Fibroblast of skin of abdomen (primary cell): ENCODE results near the gene PAIP2.
A peak's percentile ranks its signal among the peaks of the same experiment; 100 is the strongest.
"Not testable (repeated sequence)": the region's sequence is repeated elsewhere in the genome, so short reads cannot be mapped to it uniquely, and the experiment has no call there.

ENCODE experiments used
- DNase-seq: peaks from one replicate; pipeline ENCODE4 v3.0.0-alpha.2; 2013

The PAIP2 gene

DNA sequence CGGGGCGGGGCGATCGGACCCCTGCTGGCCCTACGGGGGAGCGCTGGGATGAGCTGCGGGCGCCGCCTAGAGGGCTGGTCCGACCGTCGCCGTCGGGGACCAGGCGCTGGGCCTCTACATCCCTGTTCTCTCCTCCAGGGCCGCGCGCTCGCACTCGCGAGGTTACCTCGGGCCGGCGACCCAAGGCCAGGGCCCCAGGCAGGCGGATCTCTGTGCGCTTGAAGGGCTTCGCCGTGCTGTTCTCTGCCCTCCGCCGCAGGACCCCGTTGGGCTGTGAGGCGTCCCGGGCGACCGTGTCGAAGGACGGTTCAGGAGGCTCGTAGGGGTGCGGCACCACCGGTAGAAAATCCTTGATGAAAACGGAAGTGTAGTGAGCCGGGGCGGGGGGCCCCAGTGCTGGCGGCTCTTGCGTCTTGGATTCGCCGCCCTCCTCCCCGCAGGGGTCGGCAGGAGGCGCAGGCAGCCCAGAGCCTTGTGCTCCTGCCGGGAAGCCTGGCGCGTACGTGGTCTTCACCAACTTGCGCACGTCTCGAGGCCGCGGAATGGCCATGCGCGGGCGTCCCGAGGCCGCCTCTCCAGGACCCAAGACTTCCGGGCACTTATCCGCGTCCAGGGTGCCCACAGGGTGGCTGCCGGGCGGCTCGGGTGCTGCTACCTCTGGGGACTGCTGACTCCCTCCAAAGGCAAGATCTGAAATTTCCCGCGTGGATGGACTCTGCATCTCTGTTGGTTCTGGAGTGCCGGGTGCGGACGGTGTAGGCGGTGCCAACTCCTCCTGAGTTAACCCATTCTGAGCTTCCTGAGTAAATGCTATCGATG, 51.2 kb downstream of the PAIP2 start:
- DNase-seq, result peak; percentile 54

DNA sequence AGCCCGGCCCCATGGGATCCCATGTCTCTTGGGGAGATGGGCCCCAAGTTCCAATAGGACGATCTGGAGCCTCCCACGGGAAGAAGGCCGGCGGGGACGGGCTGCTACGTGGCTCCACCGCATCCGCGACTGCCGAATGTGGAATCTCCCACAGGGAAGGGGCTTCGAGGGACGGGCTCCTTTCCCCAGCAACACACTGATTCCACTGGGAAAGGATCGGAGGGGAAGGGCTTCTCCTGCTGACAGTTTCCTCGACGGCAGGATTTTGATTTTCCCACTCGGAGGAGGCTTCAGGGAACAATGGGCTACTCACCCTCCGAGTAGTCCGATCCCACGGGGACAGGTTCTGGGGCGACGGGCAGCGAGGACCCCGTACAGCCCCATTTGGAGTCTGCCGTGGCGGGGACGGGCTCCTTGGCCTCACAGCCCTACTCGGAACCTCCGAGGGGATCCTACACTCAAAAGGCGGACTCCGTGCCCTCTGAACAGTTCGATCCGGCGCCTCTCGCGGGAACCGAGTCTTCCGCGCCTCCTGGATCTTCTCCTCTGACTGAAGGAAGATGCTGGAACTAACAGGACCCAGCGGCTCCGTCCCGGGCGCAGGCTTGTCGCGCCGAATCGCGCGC, 52.0 kb downstream of the PAIP2 start:
- no peak for DNase-seq

DNA sequence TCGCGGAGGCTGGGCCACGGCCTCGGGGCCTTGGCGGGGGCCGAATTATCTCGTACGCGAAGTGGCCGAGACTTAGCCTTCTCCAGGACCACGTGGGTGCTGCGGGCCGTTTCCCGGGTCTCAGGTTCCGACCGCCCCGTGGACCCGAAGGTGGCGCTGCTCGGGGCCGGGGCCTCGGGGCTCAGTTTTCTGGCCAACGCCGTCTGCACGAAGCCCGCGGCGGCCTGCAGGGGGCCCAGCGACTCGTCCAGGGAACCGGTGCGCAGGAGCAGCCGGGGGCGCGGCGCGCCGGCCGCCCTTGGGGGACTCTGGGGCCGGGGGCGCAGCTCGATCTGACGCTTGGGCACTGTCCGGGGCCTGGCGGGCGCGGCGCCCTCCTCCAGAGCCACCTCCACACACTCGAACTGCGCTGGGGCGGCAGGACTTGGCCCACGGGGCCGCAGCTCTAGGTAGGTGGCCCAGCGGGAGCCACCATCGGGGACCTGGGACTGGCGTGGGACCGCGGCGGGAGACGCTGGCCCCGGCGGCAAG, 52.5 kb downstream of the PAIP2 start:
- peak; percentile 30 for DNase-seq

DNA sequence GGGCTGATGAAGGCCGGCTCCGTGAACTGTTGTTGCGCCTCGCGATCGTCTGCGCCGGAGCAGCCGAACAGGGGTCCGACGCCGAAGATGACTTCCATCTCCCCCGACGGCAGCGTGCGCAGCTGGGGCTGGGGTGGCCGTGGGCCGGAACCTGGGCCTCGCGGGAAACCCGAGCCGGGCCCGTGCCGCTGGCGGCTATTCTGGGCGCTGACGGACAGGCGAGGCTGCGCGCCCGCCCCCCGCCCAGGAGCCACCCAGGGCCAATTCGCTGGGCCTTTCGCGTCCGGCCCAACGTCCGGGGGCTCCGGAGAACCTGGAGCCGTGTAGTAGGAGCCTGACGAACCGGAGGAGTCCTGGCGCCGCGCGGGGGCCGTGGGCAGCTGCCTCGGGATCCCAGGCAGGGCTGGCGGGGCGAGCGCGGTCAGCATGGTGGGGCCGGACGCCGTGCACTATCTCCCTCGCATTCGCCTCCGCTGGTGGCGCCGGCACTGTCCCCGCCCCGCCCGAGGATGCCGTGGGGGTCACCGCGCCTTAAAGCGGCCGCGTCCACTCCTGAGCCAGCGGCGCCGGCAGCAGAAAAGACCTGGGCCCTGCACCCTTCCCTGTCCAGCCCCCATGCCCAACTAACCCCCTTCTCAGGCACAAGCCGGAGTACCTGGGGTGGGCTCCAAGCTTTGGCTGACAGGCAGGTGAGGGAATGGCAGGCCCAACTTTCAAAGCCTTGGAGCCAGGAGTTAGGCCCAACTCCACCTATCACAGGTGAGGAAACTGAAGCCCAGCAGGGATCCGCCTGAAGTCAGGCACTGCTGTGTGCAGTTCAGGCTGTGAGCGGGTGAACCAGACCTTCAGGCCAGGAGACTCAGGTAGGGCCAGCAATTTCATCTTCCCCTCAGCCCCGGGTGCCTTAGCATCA, 53.3 kb downstream of the PAIP2 start, which contains the start of gene PROB1:
Gene PROB1 (minus strand): TSS at position 451 of the 913 bp plus-strand sequence. CDS start 23 bp downstream, at position 428.
- no peak for DNase-seq

DNA sequence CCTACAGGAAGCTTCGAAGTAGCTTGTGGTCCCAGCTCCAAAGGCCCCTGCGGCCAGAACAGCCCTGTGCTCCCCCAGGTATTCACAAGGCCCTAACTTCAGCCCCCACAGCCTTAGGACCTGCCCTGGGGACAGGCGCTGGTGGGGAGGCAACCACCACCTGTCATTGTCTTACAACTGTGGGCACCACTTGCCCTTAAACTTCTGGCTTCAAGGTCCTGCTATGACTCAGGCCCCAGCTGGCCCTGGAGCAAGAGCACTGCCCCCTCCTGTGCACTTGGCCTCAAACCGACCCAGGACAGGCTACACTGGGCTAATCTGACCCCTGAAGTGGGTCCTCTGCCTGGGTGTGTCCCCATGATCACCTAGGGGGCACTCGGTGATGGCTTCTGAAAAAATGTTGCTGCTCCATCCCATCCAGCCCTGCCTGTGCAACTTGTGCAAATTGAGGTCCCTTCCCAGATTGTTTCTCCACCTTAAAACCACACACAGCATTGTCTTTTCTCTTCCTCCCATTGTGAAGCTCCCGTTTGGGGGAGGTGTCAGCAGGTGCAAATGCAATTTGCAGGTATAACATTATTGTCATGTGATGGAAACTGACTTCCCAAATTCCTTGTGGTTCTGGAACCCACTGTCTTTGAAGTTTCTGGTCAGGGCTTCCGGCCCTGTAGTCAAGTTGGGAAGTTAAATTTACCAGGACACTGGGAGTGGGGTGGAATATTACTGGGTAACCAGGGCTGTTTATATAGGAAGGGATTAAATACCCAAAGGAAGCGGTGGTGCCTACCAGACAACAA, 54.4 kb downstream of the PAIP2 start:
- no peak for DNase-seq

DNA sequence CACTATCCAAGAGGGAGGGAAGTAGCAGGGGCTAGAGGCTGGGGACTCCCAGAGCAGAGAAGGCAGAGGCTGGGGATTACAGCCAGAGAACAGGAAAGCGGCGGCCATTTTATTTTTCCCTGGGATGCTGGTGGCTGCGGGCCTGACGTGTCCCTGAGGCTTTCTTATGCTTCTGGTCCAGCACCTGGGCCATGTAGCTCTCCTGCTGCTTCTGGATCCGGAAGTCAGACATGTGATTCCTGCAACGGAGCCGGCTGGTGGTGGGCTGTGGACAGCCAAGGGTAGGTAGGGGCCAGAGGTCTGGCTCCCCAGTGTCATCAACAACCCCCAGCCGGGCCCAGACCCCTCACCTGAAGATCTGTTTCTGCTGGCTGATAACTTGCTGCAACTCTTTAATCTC, 55.0 kb downstream of the PAIP2 start:
- DNase-seq, result no peak

DNA sequence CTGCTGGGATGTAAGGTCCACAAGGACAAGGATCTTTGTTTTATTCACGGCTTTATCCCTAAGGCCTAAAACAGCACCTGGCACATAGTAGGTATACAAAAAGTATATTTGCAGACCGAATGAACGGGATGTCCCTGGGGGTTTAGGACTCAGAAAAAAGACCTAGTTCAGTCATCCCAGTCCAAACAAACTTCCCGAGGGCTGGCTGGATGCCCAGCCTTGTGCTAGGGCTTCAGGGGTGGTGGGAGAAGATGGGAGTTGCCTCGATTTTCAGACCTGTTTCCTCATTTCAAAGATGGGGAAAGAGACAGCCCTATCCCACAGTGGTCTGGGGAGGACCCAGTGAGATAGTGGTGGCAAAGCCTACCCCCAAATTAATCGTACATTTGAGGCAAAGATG, 56.3 kb downstream of the PAIP2 start:
- no peak for DNase-seq

DNA sequence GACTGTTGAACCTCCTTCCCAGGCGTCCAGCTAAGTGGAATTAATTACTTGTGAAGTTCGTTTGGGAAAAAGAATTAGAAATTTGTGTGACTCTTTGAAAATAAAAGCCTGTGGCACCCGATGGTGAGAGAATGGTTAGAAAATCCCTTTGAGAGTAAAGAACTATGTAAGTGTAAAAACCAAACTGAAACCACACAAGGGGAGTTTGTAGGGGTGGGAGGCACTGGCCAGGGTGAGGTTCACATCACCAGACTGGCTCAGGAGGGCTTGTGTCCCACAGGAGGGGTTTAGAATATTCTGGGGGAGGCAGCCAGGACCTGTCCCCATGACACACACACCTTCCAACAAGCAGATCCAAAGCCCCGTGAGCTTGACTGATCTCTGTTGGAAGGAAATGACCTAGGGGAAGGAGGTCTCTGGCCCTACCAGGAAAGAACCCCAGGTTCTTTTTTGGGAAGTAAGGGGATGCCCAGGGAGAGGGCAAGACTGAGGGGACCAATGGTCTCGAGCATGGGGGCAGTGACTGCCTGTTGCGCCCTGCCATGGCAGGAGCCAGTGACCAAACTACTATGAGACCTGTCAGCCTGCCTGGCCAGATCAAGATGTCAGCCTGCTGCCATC, 58.0 kb downstream of the PAIP2 start:
- no peak for DNase-seq

DNA sequence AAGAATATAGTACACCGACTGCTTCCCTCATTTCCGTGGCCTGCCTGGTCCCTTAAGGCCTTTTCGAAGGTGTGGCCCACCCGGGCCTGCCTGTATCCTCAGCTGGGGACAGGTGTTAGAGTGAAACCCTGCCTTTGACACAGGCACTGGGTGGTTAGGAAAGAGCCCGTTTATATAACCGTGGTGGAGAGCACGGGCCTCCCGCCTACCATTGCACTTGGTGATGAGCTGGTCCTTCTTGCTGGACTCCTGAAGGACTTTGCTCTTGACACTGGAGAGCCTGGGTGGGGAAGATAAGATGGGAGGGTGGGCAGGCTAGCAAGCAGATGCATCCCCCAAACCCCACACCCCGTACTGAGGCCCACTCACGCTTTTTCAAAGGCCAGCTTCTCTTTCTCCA, 59.9 kb downstream of the PAIP2 start:
- no peak for DNase-seq

DNA sequence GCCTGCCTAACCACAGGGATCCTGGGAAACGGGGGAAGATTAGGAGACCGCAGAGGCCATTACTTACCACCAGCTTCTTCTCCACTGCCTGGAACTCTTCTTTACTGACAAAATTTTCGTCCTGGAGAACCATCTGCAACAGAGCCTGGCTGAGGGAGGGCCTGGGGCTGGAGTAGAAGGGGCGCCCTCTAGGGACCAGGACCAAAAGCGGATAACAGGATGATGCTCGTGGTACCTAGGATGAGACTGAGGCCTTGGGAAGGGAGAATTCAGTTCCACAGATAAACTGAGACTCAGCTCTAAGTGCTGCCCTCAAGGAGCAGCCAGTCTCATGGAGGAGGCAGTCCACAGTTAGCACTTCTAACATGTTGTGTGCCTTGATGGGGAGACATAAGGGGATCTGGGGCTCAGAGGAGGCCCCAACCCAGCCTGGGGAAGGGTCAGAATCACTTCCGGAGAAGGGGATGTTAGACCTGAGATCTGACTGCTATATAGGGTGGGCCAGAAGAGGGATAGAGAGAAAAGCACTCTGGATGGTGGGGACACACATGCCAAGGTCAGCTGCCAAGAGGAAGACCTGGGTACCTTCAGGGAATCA, 61.0 kb downstream of the PAIP2 start:
- DNase-seq, result no peak

DNA sequence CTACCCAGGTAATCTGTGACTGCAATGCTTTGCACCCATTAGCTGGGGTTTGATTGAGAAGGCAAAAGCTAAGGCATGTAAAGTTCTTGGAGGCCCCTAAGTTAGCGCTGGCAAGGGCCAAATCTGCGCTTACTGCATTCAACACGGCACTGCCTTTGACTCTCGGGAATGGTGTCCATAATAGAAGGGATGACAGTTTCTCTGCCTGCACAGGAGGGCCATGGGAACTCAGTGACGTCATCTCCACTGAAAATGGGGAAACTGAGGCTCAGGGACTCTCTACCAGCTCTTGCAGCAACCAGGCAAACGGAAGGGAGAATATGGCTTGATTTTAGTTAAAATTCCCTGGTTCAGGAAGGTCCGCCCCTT, 61.7 kb downstream of the PAIP2 start:
- DNase-seq, result no peak

DNA sequence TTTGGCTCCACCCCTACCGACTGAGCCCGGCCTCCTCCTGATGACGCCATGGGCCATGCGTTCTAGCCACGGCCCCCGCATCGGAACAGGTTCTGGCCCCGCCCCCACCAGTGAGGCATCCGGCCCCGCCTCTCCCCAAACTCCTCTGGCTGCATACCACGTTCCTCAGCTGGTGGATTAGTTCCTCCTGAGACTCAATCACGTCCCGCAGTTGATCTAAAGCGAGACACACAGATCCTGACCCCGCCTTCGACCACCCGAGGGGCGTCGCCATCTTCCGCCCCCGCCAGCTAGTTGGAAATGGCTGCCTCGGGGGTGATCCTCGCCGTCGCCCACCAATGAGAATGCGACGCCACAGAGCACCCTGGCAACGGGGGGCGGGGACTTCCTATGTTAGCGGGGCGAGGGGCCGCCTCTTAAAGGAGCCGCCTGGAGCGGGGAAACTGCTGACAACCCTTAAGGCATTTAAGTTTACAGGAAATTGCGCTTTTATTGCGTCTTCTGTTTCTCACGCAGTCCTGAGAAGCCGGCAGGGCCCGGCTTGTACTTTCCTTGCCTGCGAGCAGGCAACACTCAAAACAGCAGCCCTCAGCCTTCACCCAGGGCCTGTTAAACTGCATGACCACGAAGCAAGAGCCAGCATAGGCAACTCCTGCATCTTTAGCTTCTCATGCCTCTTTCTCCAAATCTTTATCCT, 62.3 kb downstream of the PAIP2 start, which contains the start of gene SPATA24:
Gene SPATA24 (minus strand): TSS at position 303 of the 697 bp plus-strand sequence. CDS start 29 bp downstream, at position 274.
- peak; percentile 98 for DNase-seq

DNA sequence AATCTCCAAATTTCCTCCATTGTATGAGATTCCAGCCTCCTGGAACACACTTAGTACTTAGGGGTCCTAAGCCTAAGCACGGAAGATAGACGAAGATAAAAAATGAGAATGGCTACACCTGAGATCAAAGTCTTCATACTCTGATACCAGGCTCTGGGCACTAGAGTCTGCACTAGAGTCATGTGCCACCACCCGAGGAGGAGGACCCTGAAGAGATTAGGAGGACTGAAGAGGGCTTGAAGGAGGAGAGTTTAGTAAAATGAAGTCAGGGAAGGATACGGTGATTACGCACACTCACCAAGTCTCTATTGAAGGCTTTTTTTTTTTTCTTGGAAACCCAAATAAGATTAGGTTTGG, 62.8 kb downstream of the PAIP2 start:
- no peak for DNase-seq

DNA sequence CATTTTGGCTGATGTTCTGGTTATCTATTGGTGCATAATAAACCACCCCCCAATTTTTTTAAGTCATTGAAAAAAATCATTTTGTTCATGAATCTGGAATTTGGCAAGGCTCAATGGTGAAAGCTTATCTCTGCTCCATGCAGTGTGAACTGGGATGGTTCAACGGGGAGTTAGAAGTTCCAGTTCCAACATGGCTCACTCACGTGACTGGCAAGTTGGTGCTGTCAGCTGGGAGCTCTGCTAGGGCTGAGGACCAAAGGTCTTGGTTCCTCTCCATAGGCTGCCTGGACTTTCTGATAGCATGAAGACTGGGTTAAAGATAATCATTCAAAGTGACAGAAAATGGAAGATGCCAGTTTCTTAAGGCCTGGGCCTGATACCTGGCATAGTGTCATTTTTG, 65.3 kb downstream of the PAIP2 start:
- no peak for DNase-seq

DNA sequence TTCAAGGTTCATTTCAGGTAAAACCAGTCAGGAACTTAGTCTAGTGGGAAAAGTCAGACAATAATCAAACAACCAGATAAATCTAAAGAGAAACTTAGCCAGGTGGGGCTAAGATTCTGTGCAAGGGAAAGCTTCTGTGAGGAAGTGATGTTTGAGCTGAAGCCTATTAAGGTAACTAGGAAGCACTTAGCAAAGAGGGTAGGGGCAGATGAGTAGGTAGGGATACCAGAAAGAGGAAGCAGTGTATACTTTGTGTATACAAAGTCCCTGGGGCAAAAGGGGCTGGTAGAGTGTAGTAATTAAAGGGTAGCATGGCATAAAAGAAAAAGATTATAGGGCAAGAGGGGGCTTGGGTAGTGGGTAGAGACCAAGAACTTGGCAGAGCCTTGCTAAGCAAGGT, 65.9 kb downstream of the PAIP2 start:
- DNase-seq, result no peak

DNA sequence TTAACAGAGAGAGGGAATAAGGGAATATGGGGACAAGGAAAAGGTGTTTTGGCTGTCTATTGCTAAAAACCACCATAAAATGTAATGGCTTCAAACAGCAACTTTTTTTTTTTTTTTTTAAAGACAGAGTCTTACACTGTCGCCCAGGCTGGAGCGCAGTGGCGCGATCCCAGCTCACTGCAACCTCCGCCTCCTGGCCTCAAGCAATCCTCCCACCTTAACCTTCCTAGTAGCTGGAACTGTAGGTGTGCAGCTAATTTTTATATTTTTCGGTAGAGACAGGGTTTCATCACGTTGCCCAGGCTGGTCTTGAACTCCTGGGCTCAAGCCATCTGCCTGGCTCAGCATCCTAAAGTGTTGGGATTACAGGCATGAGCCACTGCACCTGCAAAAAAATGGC, 66.5 kb downstream of the PAIP2 start:
- DNase-seq, result no peak

DNA sequence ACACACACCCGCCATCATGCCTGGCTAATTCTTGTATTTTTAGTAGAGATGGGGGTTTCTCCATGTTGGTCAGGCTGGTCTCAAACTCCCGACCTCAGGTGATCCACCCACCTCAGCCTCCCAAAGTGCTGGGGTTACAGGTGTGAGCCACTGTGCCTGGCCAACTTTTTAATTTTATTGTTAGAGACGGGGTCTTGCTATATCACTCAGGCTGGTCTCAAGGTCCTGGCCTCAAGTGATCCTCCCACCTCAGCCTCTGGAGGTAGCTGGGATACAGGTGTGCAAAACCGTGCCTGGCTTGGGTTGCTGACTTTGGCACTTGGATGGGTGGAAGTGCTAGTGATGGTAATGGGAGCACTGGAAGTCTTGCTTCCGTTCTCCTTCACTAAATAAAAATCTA, 67.5 kb downstream of the PAIP2 start:
- DNase-seq, result not testable (repeated sequence)

DNA sequence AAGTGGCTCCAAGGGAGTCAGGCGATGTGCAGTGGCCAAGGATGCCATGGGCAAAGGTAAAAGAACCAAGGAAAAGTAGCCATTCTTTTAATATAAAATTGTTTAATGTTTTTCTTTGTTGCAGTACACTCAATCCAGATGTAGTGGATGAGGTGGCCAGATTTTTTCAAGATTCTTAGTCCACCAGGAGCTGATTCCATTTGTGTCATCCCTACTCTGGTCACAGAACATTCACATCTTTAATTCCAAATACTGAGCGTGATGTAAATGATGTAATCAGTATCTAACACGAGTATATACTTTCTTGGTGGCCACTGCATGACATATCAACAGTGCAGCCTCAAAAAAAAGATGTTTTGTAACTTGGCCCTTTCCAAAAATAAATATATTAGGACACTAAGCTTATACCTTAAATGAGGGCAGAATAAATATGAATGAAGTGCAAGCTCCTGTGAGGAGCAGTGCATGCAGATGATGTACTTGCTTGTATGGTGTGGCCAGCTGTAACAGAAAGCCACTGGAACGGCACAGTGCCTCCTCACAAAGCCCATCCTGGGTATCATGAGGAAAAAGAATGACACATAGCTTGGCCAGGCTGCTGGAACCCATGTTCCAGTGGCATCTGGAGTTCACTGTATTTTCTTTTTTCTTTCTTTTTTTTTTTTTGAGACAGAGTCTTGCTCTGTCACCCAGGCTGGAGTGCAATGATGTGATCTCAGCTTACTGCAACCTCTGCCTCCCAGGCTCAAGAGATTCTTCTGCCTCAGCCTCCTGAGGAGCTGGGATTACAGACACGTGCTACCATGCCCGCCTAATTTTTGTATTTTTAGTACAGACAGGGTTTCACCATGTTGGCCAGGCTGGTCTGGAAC, 68.7 kb downstream of the PAIP2 start:
- DNase-seq, result no peak
